HCT116 (cell line): ENCODE measurements around the gene TFPI2. TPM values are rescaled to one million over a fixed set of nuclear protein-coding genes. Genes with fewer than 3 reads are reported as not detected.

Experiments
- ATAC-seq: fragments of 200-7000 bp; cut with Tn5 transposase; 2 replicates; pipeline ENCODE4 v1.9.1; 2020; ENCODE audit warnings: mild to moderate bottlenecking, moderate library complexity
- BruUV-seq: library from RNA; stranded (reverse); fragments of 400-500 nt; replicated peaks from 2 replicates; lab custom pipeline; 2021; lab: Mats Ljungman, UMichigan
- CTCF ChIA-PET: fragments of 300-600 bp; sonication (Branson Sonifier 250); formaldehyde crosslinking; loops from one replicate; lab custom pipeline; 2021; ENCODE audit warnings: antibody characterized with exemption; lab: Charles Lee
- POLR2A ChIA-PET: fragments of 300-600, 350-600 bp; sonication (Branson Sonifier 250); formaldehyde crosslinking; loops from one replicate; lab custom pipeline; 2021; ENCODE audit warnings: antibody characterized with exemption; lab: Charles Lee
- RAD21 ChIA-PET, 2 experiments: fragments of 300-600 bp; sonication (Branson Sonifier 250); formaldehyde crosslinking; loops; one replicate each; lab custom pipeline; 2023; ENCODE audit warnings: low total read pairs in 2 of 2; ENCODE audit not compliant: uncharacterized antibody in 2 of 2, unreplicated experiment in 2 of 2, low non-redundant PET in 1 of 2; lab: Charles Lee
- DNase-seq: peaks from one replicate; pipeline ENCODE4 v3.0.0-alpha.2; 2010; ENCODE audit warnings: low read depth, low spot score
- H2AFZ ChIP-seq: fragments of 200-600 bp; shearing (Covaris generic), sonication (generic); 2 replicates; pipeline ENCODE4 v1.6.1; 2017; ENCODE audit warnings: low read depth, mixed run types, mixed read lengths, antibody characterized with exemption, low read length; ENCODE audit not compliant: poor library complexity, severe bottlenecking
- H3K27ac ChIP-seq: 2 replicates; pipeline ENCODE4 v1.5.1; 2012; ENCODE audit warnings: low read depth, low read length
- H3K27me3 ChIP-seq: fragments of 200-600 bp; sonication (generic); 2 replicates; pipeline ENCODE4 v1.6.1; 2016; ENCODE audit warnings: mixed run types, low read length, mixed read lengths; ENCODE audit not compliant: insufficient read depth
- H3K36me3 ChIP-seq, 2 experiments: fragments of 200-500 bp in 1 of 2; fragments of 200-600 bp in 1 of 2; sonication (Bioruptor generic) in 1 of 2; sonication (generic) in 1 of 2; 2 replicates each; pipeline versions ENCODE4 v1.5.1 to v1.6.1; 2014 to 2016; ENCODE audit warnings: low read length in 2 of 2, inconsistent platforms in 1 of 2, mixed read lengths in 1 of 2, mixed run types in 1 of 2; ENCODE audit not compliant: insufficient read depth in 2 of 2, control insufficient read depth in 1 of 2
- H3K4me1 ChIP-seq, 2 experiments: fragments of 200-600 bp in 1 of 2; sonication (generic) in 1 of 2; 2 replicates each; pipeline versions ENCODE4 v1.5.1 to v1.6.1; 2012 to 2017; ENCODE audit warnings: low read length in 2 of 2, inconsistent platforms in 1 of 2, mild to moderate bottlenecking in 1 of 2, mixed read lengths in 1 of 2, mixed run types in 1 of 2, moderate library complexity in 1 of 2; ENCODE audit not compliant: insufficient read depth in 2 of 2, control insufficient read depth in 1 of 2
- H3K4me2 ChIP-seq: fragments of 200-600 bp; sonication (generic); 2 replicates; pipeline ENCODE4 v1.6.1; 2017; ENCODE audit warnings: mixed run types, low read length, mixed read lengths
- H3K4me3 ChIP-seq, 2 experiments: fragments of 200-600 bp in 1 of 2; sonication (generic) in 1 of 2; replicated peaks in 1 of 2; 2 replicates each; pipeline ENCODE4 v1.5.1; 2011 to 2016; ENCODE audit warnings: low read length in 2 of 2, control low read depth in 1 of 2, low read depth in 1 of 2, mild to moderate bottlenecking in 1 of 2, mixed read lengths in 1 of 2, mixed run types in 1 of 2
- H3K79me2 ChIP-seq: fragments of 200-600 bp; sonication (generic); 2 replicates; pipeline ENCODE4 v1.6.1; 2017; ENCODE audit warnings: mild to moderate bottlenecking, mixed run types, low read length, moderate library complexity, mixed read lengths; ENCODE audit not compliant: insufficient read depth
- H3K9ac ChIP-seq: fragments of 200-600 bp; sonication (generic); 2 replicates; pipeline ENCODE4 v1.6.1; 2016; ENCODE audit warnings: low read length, mixed read lengths
- H3K9me2 ChIP-seq: fragments of 200-600 bp; sonication (generic), shearing (Covaris generic); 2 replicates; pipeline ENCODE4 v1.6.1; 2017; ENCODE audit warnings: mixed run types, mild to moderate bottlenecking, moderate library complexity; ENCODE audit not compliant: insufficient read depth
- H3K9me3 ChIP-seq, 2 experiments: fragments of 200-500 bp in 1 of 2; fragments of 200-600 bp in 1 of 2; sonication (Bioruptor generic) in 1 of 2; sonication (generic) in 1 of 2; 2 replicates each; pipeline ENCODE4 v1.6.1; 2014 to 2017; ENCODE audit warnings: low read length in 2 of 2, mixed read lengths in 2 of 2, inconsistent platforms in 1 of 2, low read depth in 1 of 2, mild to moderate bottlenecking in 1 of 2, mixed run types in 1 of 2, moderate library complexity in 1 of 2; ENCODE audit not compliant: control insufficient read depth in 1 of 2, insufficient read depth in 1 of 2
- H4K20me1 ChIP-seq: fragments of 200-600 bp; sonication (generic), shearing (Covaris generic); 2 replicates; pipeline ENCODE4 v1.6.1; 2017; ENCODE audit warnings: mixed run types, mild to moderate bottlenecking, moderate library complexity; ENCODE audit not compliant: insufficient read depth
- CBX3 ChIP-seq: IDR thresholded peaks from 2 replicates; pipeline ENCODE4 v1.6.1; 2012; ENCODE audit warnings: low read depth
- ELF1 ChIP-seq: IDR thresholded peaks from 2 replicates; pipeline ENCODE4 v1.6.1; 2012; ENCODE audit warnings: low read depth, borderline replicate concordance
- EZH2phosphoT487 ChIP-seq: fragments of 200-600 bp; IDR thresholded peaks from 2 replicates; pipeline ENCODE4 v1.6.1; 2018; ENCODE audit warnings: antibody characterized with exemption, borderline replicate concordance
- FOSL1 ChIP-seq: IDR thresholded peaks from 2 replicates; pipeline ENCODE4 v1.6.1; 2012; ENCODE audit warnings: low read depth
- JUND ChIP-seq: IDR thresholded peaks from 2 replicates; pipeline ENCODE4 v1.6.1; 2012
- POLR2A ChIP-seq: IDR thresholded peaks from 2 replicates; pipeline ENCODE4 v1.7.0; 2011; ENCODE audit warnings: borderline replicate concordance; ENCODE audit not compliant: insufficient read depth, insufficient read length; ENCODE audit errors: extremely low read depth
- POLR2AphosphoS5 ChIP-seq: IDR thresholded peaks from 2 replicates; pipeline ENCODE4 v1.6.1; 2011; ENCODE audit warnings: mild to moderate bottlenecking, low read depth, low read length, moderate library complexity
- RAD21 ChIP-seq: IDR thresholded peaks from 2 replicates; pipeline ENCODE4 v1.6.1; 2012; ENCODE audit warnings: low read depth, mild to moderate bottlenecking
- SP1 ChIP-seq: IDR thresholded peaks from 2 replicates; pipeline ENCODE4 v1.6.1; 2012; ENCODE audit warnings: low read depth
- SRF ChIP-seq: IDR thresholded peaks from 2 replicates; pipeline ENCODE4 v1.6.1; 2012; ENCODE audit warnings: low read depth
- TCF7L2 ChIP-seq: IDR thresholded peaks from 2 replicates; pipeline ENCODE4 v1.7.0; 2011; ENCODE audit warnings: borderline replicate concordance, inconsistent platforms; ENCODE audit not compliant: insufficient read depth, insufficient read length; ENCODE audit errors: extremely low read depth
- YY1 ChIP-seq: IDR thresholded peaks from 2 replicates; pipeline ENCODE4 v1.6.1; 2011; ENCODE audit warnings: low read length, low read depth, moderate library complexity, mild to moderate bottlenecking; ENCODE audit not compliant: insufficient replicate concordance; ENCODE audit errors: extremely low read depth
- ZFX ChIP-seq: fragments of 450-650 bp; IDR thresholded peaks from 2 replicates; pipeline ENCODE4 v1.6.1; 2017
- ZNF274 ChIP-seq: fragments of 200-500 bp; sonication (Bioruptor generic); IDR thresholded peaks from 2 replicates; pipeline ENCODE4 v1.6.1; 2014; ENCODE audit warnings: mild to moderate bottlenecking, low read depth, low read length, inconsistent platforms
- intact Hi-C: fragments of 100-400 bp; cut with micrococcal nuclease; formaldehyde crosslinking; loops from 2 replicates; pipeline ENCODE4 v1.10.0; 2022
- total RNA-seq: library from RNA; stranded (reverse); gene quantifications from one replicate; pipeline ENCODE4 v1.2.1, GENCODE V29; 2021; ENCODE audit not compliant: unreplicated experiment
- TF ChIP-seq, protein P1 (sequence below): IDR thresholded peaks from 2 replicates; pipeline ENCODE4 v1.6.1; 2012; ENCODE audit warnings: low read depth
- TF ChIP-seq, protein P2 (sequence below): IDR thresholded peaks from 2 replicates; pipeline ENCODE4 v1.6.1; 2012
- TF ChIP-seq, protein P3 (sequence below): IDR thresholded peaks from 2 replicates; pipeline ENCODE4 v1.6.1; 2011; ENCODE audit warnings: mild to moderate bottlenecking, low read length, moderate library complexity; ENCODE audit not compliant: insufficient replicate concordance; ENCODE audit errors: extremely low read depth

The TFPI2 gene
- total RNA-seq, 1 experiment from 2014 or later: 0.15 TPM

DNA sequence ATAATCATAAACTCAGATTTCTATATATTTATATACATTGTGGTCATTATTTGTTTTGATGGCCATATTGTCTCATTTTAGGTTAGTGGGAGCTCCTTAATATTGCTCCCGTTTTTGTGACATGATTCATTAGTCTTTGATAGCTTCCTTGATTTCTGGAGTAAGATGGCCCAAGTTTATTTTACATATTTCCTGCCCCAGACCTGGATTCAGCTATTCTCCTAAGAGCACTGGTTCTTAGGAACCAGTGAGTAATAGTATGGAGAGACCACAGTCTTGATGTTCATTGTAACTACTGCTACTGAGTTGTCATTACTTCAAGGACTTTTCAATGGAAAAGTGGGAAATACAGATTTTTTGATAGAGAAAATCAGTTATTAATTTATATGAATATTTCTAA, 6.0 kb downstream of the TFPI2 start (continued):
- TF ChIP-seq, protein P1, sequence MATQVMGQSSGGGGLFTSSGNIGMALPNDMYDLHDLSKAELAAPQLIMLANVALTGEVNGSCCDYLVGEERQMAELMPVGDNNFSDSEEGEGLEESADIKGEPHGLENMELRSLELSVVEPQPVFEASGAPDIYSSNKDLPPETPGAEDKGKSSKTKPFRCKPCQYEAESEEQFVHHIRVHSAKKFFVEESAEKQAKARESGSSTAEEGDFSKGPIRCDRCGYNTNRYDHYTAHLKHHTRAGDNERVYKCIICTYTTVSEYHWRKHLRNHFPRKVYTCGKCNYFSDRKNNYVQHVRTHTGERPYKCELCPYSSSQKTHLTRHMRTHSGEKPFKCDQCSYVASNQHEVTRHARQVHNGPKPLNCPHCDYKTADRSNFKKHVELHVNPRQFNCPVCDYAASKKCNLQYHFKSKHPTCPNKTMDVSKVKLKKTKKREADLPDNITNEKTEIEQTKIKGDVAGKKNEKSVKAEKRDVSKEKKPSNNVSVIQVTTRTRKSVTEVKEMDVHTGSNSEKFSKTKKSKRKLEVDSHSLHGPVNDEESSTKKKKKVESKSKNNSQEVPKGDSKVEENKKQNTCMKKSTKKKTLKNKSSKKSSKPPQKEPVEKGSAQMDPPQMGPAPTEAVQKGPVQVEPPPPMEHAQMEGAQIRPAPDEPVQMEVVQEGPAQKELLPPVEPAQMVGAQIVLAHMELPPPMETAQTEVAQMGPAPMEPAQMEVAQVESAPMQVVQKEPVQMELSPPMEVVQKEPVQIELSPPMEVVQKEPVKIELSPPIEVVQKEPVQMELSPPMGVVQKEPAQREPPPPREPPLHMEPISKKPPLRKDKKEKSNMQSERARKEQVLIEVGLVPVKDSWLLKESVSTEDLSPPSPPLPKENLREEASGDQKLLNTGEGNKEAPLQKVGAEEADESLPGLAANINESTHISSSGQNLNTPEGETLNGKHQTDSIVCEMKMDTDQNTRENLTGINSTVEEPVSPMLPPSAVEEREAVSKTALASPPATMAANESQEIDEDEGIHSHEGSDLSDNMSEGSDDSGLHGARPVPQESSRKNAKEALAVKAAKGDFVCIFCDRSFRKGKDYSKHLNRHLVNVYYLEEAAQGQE: no peak
- TF ChIP-seq SP1: no peak

DNA sequence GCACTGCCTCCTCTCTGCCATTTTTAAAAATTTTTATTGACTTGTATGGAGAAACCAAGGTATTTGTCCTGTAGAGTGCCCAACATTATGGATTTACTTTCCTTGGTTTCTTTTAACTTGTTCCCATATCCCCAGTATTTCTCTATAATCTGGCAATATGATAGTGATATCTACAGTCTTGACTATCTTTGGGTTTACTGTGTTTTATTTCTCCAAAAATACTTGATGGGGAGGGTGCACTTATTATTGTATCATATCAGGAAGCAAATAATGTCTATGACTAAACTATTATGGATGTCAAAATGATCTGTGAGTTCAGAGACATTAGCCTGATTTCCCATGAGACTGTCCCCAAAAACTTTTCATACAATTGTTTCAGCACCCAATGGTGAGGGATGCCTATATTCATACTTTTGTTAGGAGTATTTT, 6.6 kb downstream of the TFPI2 start:
- Histone ChIP-seq H3K4me1 (no peaks in the 10 kb centered on the region), H3K9ac (no peak overlapping the region), H3K4me2 (no peak overlapping the region), H3K36me3 (no peaks in the 10 kb centered on the region), H3K79me2 (no peaks in the 10 kb centered on the region), H3K27me3 (no peaks in the 10 kb centered on the region), H3K4me3 (no peak overlapping the region), H3K9me3 (0 out of 4 replicates have a peak, but pooled peaks cover under 1 to 3% of the 10 kb centered on the region in 2 experiments), H4K20me1 (no peaks in the 10 kb centered on the region), H3K9me2 (no peaks in the 10 kb centered on the region), H2AFZ (no peak overlapping the region), H3K27ac (no peak overlapping the region)
- CTCF ChIA-PET: no interaction called here
- DNase-seq (no peak), ATAC-seq (no peak)
- RAD21 ChIA-PET: no interaction called here
- POLR2A ChIA-PET: no interaction called here
- no TSS peak for BruUV-seq
- intact Hi-C loops: no loop called here
- no peak for TF ChIP-seq ZNF274
- TF ChIP-seq, protein P2, sequence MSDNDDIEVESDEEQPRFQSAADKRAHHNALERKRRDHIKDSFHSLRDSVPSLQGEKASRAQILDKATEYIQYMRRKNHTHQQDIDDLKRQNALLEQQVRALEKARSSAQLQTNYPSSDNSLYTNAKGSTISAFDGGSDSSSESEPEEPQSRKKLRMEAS: no peak
- TF ChIP-seq FOSL1: no peak
- TF ChIP-seq SRF: no peak
- no peak for TF ChIP-seq SP1
- TF ChIP-seq, protein P1: no peak
- no peak for TF ChIP-seq ZFX
- TF ChIP-seq POLR2A: no peak
- TF ChIP-seq, protein P3, sequence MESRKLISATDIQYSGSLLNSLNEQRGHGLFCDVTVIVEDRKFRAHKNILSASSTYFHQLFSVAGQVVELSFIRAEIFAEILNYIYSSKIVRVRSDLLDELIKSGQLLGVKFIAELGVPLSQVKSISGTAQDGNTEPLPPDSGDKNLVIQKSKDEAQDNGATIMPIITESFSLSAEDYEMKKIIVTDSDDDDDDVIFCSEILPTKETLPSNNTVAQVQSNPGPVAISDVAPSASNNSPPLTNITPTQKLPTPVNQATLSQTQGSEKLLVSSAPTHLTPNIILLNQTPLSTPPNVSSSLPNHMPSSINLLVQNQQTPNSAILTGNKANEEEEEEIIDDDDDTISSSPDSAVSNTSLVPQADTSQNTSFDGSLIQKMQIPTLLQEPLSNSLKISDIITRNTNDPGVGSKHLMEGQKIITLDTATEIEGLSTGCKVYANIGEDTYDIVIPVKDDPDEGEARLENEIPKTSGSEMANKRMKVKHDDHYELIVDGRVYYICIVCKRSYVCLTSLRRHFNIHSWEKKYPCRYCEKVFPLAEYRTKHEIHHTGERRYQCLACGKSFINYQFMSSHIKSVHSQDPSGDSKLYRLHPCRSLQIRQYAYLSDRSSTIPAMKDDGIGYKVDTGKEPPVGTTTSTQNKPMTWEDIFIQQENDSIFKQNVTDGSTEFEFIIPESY: no peak
- no peak for TF ChIP-seq RAD21
- no peak for TF ChIP-seq CBX3
- no peak for TF ChIP-seq POLR2AphosphoS5
- TF ChIP-seq EZH2phosphoT487: no peak
- TF ChIP-seq YY1: no peak
- TF ChIP-seq ELF1: no peak
- no peak for TF ChIP-seq JUND
- no peak for TF ChIP-seq TCF7L2
